HG03135 (cell line): ENCODE measurements around the gene FIGLA.
"Not testable (repeated sequence)": the region's sequence is repeated elsewhere in the genome, so short reads cannot be mapped to it uniquely, and the experiment has no call there.

ENCODE experiments used
- ATAC-seq: cut with Tn5 transposase; IDR thresholded peaks from one replicate; pipeline ENCODE4 v1.9.1; 2021; ENCODE audit warnings: mild to moderate bottlenecking, moderate library complexity; ENCODE audit not compliant: unreplicated experiment

Gene FIGLA

GRCh38 chr2:70808983-70809958 is 18.8 kb upstream of the FIGLA start:
- ATAC-seq, result no peak

DNA sequence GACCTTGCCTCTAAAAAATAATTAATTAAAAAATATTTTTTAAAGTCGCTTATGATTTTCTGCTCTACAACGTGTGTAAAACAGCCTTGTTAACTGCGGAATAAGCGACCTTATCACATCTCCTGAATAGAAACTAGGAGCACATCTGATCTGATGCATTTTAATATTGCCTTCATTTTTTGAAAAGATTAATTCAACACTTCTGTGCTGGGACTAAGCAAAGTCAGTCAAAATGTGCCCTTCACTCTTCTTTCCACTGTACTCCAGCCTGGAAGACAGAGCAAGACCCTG is 17.3 kb upstream of the FIGLA start:
- no peak for ATAC-seq

DNA sequence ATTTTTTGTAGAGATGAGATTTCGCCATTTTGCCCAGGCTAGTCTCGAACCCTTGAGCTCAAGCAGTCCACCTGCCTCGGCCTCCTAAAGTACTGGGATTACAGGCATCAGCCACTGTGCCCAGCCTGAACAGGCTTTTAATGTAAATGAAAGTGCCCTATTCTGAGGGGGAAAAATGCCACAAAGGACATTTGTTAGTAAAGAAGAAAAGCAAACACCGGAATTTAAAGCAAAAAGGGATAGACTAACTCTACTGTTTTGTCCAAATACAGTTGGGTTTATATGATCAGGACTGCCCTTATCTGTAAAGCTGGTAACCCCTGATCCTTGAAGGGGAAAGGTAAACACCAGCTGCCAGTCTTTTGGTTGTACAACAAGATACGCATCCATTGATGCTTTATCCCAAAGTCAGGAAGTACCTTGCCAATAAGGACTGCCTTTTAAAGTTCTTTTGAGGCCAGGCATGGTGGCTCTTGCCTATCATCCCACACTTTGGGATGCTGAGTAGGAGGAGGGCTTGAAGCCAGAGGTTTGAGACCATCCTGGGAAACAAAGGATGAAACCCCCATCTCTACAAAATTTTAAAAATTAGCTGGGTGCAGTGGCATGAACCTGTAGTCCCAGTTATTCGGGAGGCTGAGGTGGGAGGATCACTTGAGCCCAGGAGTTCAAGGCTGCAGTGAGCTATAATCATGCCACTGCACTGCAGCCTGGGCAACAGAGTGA is 16.8 kb upstream of the FIGLA start:
- ATAC-seq, result no peak

GRCh38 chr2:70806620-70807019 is 16.2 kb upstream of the FIGLA start:
- ATAC-seq, result no peak

GRCh38 chr2:70806013-70806412 is 15.6 kb upstream of the FIGLA start:
- ATAC-seq, result no peak

- ATAC-seq, result no peak
Observed at GRCh38 chr2:70801607-70802263, 11.3 kb upstream of the FIGLA start.

DNA sequence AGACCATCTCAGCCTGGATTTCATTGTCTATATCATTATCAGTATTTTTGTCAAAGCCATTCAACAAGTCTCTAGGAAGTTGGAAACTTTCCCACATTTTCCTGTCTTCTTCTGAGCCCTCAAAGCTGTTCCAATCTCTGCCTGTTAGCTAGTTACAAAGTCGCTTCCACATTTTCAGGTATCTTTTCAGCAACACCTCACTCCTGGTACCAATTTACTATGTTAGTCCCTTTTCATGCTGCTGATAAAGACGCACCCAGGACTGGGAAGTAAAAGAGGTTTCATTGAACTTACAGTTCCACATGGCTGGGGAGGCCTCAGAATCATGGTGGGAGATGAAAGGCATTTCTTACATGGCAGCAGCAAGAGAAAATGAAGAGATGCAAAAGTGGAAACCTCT is 9.3 kb upstream of the FIGLA start:
- ATAC-seq, result no peak

DNA sequence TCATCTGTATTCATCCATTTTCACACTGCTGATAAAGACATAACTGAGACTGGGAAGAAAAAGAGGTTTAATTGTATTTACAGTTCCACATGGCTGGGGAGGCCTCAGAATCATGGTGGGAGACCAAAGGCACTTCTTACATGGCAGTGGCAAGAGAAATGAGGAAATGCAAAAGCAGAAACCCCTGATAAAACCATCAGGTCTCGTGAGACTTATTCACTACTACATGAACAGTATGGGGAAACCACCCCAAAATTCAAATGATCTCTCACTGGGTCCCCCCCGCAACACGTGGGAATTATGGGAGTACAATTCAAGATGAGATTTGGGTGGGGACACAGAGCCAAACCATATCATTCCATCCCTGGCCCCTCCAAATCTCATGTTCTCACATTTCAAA is 7.6 kb upstream of the FIGLA start:
- ATAC-seq, result not testable (repeated sequence)

DNA sequence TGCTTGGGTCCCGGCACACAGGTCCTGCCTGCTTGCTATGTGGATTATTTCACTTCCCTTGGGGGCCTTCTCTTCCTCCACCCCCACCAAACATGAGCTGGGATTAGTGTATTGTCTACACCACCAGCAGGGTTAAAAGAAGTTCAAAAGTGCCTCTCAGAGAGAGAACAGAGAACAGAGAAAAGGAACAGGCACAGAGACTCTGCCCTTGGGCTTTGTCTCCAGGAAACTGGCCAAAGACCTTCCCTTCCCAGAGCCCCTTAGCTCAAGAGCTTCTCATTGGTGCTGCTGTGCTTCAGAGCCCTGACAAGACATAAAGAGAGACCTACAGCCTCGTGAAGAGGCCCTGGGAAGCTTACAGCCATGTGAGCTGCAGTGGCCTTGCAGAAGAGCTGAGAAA is 7.1 kb upstream of the FIGLA start:
- no peak for ATAC-seq

DNA sequence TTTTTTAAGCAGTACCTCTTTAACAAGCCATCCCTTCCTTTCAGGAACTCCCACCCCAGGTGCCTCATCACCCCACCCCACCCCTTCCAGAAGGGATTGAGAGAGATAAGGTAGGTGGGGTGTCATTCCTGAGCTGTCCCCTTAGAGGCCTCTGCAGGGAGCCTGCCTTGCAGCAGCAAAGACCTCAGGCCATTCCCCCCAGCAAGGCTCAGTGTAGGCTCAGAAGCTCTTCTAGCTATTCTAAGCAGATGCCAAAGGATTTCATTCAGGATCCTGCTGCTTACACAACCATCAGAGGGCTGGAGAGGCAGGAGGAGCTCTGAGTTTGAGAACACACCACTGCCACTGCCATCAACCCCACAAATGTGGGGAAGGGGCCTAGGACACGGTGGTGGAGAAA is 5.8 kb upstream of the FIGLA start:
- ATAC-seq, result no peak

GRCh38 chr2:70795164-70795995 is 4.9 kb upstream of the FIGLA start:
- ATAC-seq, result no peak

GRCh38 chr2:70793450-70793849 is 3.0 kb upstream of the FIGLA start:
- ATAC-seq, result no peak

- ATAC-seq, result no peak
Observed at GRCh38 chr2:70789304-70790135, 923 bp downstream of the FIGLA start.

DNA sequence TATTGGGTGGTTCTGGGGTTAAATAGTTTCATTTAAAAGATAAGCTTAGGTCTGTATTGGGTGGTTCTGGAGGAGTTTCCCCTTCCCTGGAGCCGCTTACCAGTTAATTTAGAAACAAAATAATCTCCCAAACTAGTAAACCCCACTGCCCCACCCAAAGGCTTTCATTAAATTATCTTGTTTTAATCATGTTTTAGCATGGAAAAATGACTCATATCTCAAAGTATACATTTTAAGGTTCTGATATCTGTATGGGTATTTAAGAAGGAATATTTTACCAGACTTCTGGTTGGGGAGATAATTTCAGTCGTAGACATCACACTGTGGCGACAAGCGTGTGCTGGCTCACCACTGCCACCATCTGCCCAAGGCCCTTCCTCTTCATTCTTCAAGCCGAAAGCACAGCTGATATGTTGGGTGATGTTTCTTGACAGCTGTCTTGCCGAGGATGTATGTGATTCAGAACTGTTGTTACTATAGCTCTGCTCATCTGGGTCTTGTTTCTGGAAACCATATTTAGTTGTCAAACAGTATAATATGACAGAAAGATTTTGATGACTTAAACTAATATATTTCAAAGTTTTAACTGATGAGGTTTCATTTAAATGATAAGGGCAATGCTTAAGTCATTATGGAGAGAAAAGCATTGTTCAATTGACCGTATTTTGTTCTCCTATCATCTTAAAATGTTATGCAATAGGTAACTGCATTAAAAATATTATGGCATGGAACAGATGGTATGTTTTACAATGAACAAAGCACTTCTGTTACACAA is 5.1 kb downstream of the FIGLA start:
- no peak for ATAC-seq

- no peak for ATAC-seq
Observed at GRCh38 chr2:70784320-70784719, 6.1 kb downstream of the FIGLA start.

- no peak for ATAC-seq
Observed at GRCh38 chr2:70779911-70780545, 10.4 kb downstream of the FIGLA start.

DNA sequence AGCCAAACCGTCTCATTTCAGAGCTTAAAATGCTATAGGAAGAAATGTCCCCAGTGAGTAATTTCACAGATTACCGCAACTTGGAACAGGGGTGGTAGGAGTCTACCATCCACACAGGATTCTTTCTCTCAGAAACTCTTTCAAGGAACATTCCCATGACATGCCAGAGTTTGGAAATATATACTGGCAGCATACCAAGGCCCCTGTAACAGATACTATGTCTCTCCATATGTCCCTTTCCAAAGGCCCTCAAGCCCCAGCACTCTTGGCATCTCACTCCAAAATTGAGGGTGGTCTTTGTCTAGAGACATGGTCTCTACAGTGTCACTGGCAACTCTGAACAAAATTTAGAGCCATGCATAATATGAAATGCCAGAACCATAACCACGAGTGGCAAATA is 11.0 kb downstream of the FIGLA start:
- ATAC-seq, result no peak

DNA sequence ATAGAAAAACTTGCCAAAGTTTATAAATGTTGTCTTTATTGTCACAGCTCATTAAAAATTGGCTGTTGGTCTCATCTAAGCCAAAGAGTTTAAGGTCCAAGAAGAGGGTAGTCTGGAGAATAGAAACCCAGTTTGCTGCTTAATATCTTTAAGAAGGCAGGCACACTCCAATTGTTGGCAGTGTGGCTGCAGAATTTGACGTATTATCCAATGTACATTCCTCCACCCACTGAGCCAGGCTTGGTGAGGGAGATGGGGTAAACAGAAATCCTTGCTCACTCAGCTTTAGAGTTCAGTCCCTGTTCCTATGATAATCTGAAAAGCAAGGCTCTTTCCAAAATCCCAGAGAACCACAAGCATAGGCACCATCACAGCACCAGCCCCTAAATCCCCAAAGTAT is 11.8 kb downstream of the FIGLA start:
- ATAC-seq, result no peak

DNA sequence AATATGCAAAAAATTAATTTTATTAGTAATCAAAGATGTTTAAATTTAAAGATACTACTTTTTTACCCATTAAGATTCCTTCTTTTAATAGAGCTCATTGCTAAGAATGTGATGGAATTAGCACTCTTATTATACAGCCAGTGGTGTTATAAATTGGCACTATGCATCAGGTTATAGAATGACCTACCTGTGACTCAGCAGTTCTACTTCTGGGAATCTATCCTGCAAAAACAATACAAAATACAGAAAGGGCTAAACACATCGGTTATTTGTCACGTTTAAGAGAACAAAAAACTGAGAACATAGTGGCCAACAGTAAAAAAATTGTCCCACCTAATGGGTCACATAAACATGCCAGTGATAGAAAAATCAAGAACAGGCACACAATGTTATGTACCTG is 13.0 kb downstream of the FIGLA start:
- no peak for ATAC-seq
